ENCODE data around the gene CDC27.
"Not testable (repeated sequence)": the region's sequence is repeated elsewhere in the genome, so short reads cannot be mapped to it uniquely, and the experiment has no call there.

Gene CDC27

DNA sequence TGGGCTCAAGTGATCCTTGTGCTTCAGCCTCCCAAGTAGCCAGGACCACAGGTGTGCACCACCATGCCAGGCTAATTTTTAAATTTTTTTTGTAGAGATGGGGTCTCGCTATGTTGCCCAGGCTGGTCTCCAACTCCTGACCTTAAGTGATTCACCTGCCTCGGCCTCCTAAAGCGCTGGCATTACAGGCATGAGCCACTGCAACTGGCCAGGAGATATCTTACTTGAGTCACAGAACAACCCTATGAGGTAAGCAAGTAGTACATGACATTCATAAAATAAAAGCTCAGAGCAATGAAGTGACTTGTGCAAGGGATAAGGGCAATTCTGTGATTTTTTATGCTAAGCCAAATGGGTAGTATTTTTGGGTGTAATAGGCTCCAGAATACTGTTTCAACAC, 57.3 kb downstream of the CDC27 start:
- no peak for DNase-seq (ENCODE audit: low spot score)

DNA sequence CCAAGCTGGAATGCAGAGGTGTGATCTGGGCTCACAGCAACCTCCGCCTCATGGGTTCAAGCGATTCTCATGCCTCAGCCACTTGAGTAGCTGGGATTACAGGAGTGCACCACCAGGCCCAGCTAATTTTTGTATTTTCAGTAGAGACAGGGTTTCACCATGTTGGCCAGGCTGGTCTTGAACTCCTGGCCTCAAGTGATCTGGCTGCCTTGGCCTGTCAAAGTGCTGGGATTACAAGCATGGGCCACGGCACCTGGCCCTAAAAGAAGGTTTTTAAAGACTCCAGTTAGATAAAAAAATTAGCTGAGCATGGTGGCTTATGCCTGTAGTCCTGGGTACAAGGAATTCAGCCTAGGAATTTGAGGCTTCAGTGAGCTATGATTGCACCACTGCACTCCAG, 62.3 kb downstream of the CDC27 start:
- DNase-seq (ENCODE audit: low spot score), result not testable (repeated sequence)

DNA sequence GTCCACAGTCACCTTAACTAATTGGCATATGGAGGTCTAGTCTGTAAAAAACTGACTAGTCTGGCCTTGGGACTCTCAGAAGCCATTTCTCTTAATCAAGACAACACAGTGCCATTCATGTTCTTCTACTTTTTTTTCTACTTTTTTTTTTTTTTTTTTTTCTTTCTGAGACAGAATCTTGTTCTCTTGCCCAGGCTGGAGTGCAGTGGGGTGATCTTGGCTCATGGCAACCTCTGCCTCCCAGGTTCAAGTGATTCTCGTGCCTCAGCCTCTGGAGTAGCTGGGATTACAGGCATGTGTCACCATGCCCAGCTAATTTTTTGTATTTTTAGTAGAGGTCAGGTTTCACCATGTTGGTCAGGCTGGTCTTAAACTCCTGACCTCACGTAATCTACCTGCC, 65.8 kb downstream of the CDC27 start:
- peak; percentile 11 for DNase-seq (ENCODE audit: low spot score)

DNA sequence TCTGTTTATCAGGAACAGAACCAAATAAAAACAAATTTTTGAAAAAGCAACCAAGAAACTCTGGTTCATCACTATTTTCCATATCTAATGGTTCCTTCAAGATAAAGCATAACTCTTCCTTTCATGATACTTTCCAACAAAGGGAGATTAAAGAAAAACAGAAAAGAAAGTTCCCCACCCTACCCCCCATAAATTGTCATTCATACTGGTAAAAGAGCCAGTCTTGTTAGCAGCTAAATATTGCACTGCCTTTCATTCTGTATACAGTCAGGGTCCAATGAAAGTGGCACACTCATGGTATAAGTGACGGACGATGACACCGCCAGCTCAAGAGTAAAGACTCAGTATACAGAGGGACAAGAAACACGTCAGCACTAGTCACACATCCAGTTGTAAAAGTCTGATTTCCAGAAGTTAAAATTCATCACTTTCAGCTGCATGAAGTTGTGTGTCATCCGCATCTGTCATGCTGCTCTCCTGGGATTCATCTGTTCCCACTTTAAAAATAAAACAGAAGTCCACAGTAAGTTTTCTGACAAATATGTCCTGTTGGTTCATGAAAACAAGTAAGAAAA, 68.5 kb downstream of the CDC27 start:
- no peak for DNase-seq (ENCODE audit: low spot score)

DNA sequence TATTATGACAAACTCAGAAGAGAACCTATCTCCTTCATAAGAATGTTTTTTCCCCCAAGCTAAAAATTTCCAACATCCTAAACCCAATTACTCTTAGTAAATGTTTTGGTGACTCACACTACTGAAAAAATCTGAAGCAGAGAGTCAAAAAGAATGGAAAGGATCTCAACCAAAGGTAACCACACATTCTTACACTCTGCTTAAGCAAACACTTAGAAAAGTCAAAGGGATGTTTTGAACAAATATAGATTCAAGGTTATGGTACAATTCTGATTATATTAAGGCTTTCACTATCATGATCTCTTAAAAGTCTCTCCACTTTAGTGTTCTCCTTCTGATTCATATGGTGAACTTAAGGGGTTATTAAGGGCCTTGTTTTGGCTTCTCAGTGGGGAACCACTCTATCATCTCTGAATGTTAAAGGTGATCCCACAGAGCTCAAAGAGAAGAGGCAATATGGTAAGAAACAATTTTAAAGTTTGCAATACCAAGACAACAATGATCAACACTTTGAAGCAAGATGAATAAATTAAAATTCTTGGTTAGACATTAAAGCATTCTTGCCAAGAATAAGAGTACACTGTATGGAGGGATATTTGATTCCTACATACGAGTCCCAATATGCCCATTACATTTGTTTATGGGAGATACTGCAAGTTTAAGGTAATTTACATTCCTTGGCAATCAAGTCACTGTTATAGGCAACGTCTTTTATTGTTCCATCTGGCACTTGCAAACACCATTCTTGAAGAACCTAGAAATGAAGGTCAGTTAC, 69.2 kb downstream of the CDC27 start:
- DNase-seq (ENCODE audit: low spot score), result peak; percentile 8

DNA sequence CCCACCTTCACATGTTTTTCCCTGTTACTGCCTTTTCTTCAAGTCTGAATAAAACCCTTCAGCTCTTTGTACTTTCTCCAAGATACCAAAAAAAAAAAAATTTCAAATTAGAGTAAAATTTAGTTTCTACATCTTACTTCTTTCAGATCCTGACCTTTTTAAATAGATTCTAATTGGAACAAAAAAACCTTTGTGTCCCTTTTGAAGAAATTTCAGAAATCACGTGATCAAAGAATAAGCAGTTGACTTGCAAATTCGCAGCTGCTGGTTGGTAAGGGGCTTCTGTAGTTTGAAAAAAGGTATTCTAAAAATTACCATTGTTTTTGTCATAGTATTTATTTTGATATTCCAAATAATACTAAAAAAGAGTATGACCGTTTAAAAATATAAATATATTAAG, 71.7 kb downstream of the CDC27 start:
- DNase-seq (ENCODE audit: low spot score), result peak; percentile 32

DNA sequence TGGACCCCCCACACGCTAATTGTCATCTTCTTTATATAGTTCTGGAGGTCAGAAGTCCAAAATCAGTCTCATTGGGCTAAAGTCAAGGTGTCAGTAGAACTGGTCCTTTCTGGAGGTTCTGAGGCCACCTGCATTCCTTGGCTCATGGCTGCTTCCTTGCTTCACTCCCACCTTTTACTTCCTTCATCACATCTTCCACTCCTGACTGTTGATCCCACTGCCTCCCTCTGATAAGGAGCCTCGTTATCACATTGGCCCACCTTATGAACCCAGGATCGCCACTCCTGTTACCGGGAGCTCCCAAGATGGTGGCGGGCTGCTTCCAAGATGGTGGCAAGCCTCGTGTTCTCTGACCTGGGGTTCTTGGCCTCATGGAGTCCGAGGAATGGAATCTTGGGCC, 83.0 kb downstream of the CDC27 start:
- DNase-seq (ENCODE audit: low spot score), result no peak

DNA sequence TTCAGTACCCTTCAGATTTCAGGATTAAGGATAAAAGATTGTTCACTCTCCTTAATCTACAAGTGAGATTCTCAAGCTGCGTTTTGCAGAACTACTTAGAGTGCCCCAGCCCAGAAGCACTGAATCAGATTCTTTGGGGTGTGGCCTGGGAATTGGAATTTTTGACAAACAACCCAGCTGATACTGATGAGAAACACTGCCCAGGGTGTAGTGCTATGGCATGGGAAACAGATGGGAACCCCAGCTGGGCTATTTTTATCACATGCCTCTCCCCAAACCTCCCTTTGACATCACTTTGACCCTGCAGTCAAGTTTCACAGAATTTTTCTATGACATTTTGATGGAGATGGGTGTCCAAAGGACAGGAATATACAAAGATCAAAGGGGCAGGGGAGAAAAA, 83.8 kb downstream of the CDC27 start:
- DNase-seq (ENCODE audit: low spot score), result not testable (repeated sequence)

DNA sequence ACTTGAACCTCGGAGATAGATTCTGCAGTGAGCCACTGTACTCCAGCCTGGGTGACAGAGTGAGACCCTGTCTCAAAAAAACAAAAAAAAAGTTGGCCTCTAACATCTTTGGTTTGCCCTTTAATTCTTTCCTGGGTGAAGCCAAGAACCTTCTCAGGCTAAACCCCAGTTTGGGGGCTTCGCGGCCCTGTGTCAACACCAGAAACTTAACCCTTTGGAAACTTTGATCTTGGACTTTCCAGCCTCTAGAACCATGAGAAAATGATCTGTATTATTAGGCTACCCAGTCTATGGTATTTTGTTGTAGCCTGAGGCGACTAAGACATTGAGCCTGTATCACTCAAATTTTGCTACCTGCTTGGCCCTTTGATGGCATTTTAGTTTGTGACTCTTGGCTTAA, 86.2 kb downstream of the CDC27 start:
- no peak for DNase-seq (ENCODE audit: low spot score)

DNA sequence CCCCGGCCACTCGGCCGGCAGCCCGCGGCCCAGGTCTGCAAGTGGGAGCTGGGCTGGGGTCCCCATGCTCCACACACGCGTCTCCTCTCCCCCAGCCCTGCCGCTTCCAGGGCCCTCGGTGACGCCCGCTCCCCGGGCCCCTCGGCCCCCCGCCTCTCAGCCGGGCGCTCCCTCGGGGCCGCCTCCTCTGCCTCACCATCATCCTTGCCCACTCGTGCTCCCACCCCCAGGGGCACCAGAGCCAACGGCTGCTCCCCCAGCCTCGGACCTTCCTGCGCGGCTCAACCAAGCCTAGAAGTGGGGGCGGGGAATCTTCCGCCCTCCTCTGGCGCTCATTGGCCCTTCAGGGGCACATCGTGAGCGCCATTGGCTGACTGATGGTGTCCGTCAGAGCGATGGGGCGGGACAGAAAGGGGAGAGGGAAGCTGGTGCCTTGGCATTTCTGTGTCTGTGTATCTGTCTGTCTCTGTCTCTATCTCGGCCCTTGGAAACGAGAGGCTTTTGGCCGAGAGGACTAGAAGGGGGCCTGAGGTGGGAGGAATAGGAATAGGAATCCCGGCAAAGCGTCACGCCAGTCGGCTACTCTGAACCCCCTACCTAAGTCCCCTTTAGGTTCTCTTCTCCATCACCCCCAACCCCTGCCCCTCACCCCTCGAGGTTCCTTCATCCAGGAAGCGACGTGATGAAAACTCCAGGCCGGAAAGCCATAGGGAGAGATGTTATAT, 88.9 kb downstream of the CDC27 start:
- peak; percentile 45 for DNase-seq (ENCODE audit: low spot score)

DNA sequence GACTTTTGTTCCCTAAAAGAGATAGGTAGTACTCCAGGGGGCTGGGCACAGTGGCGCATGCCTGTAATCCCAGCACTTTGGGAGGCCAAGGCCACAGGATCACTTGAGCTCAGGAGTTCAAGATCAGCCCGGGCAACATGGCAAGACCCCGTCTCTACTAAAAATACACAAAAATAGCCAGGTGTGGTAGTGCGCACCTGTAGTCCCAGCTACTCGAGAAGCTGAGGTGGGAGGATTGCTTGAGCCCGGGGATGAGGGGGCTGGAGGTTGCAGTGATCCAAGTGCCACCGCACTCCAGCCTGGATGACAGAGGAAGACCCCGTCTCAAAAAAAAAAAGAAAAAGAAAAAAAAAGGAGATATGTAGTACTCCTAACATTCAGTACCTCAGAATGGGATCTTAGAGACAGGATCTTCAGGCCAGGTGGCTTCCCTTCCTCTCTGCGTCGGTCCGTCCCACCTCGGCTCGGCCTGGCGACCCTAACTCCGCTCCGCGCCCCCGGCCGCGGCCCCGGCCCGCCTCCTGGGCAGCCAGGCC, 89.6 kb downstream of the CDC27 start:
- DNase-seq (ENCODE audit: low spot score), result no peak

DNA sequence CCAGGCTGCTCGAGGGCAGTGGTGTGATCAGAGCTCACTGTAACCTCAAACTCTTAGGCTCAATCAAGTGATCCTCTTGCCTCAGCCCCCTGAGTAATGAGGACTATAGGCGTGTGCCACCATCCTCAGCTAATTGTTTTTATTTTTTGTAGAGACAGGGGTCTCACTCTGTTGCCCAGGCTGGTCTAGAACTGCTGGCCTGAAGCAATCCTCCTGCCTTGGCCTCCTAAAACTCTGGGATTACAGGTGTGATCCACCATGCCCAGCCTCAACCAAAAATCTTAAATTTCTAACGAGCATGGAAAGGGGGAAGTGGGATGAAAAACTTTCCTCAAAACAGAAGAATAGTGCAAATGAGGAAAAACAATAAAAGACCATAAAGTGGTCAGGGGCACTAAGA, 92.8 kb downstream of the CDC27 start:
- DNase-seq (ENCODE audit: low spot score), result no peak

DNA sequence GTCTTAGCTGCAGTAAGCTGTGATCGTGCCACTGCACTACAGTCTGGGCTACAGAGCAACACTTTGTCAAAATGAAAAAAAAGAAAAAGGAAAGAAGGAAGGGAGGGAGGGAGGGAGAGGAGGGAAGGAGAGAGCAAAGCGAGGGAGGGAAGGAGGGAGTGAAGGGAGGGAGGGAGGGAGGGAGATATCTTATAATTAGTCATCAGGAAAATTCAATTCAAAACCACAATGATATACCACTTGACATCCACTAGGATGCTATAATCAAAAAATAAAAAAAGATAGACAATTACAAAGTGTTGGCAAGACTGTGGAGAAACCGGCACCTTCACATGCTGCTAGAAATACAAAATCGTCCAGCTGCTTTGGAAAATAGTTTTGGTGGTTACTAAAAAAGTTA, 93.8 kb downstream of the CDC27 start:
- DNase-seq (ENCODE audit: low spot score), result no peak

DNA sequence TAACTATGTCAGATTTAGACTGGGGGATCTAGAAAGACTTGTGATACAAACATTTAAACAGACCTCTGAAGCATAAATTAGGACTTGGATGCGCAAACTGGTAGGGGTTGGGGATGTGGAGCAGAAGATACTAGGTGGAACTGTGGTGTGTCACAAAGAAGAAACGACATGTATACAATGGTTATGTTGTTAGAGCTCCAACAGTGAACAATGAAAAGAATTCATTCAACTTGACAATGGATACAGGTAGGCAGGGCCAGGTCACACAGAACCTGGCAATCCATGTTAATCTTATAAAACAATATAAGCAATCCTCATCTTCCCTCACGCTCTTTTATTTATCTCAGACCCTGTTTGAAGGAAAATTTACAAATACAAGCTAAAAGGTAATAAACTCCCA, 102.0 kb downstream of the CDC27 start:
- no peak for DNase-seq (ENCODE audit: low spot score)

DNA sequence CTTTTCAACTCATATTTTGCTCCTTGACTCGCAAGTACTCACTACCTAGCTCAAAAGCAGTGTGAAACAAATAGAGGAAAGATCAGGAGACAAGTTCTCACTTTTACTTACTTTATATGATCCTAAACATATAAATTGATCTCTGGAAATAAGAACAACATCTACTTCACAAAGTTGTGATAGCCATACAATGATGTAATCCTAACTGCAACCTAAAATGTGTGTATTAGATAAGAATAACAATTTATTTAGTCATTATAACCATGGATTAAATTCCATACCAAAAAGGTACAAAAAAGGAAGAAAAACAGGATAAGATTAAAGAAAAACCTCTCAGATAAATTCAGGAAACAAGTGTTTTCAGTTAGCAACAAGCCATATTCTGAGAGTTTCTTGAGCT, 103.4 kb downstream of the CDC27 start:
- no peak for DNase-seq (ENCODE audit: low spot score)

DNA sequence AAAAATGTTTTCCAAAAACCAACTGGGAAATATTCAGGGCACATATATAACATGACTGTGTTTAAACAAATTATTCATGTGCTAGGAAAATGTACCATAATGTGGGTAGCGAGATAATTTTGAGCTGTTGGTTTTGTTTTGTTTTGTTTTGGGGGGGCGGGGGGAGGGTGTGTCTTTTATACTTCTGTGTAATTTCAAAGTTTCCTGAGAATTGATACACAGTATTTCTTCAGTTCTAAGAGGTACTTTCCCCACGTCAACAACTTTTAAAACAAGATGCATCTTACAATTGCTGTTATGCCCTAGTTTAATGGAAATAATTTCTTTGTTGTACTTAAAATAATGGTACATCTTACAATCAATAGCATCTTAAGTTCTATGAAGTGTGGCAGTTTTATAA, 110.3 kb downstream of the CDC27 start:
- DNase-seq (ENCODE audit: low spot score), result no peak

DNA sequence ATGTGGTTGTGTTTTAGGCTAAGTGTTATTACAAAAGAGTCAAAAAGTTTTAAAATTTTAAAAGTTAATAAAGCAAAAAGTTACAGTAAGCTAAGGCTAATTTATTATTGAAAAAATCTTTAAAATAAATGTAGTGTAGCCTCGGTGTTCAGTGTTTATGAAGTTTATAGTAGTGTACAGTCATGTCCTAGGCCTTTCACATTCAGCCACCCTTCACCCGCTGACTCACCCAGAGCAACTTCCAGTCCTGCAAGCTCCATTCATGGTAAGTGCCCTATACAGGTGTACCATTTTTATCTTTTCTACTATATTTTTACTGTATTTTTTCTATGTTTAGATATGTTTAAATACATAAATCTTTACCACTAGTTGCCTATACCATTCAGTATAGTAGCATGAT, 111.5 kb downstream of the CDC27 start:
- no peak for DNase-seq (ENCODE audit: low spot score)

DNA sequence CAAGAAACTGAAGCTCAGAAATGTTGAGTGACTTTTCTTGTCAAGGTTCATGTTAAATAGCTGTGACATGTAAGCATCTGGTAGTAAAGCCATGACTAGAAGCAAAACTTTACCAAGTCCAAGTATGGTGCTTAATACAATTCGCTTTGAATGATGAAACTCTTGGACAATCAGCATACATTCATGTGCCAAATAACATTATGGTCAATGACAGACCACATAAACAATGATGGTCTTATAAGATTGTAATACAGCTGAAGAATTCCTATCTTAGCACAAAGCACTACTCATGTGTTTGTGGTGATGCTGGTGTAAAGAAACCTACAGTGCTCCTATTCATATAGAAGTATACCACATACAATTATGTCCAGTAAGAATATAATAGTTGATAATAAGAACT, 112.9 kb downstream of the CDC27 start:
- DNase-seq (ENCODE audit: low spot score), result peak; percentile 11

DNA sequence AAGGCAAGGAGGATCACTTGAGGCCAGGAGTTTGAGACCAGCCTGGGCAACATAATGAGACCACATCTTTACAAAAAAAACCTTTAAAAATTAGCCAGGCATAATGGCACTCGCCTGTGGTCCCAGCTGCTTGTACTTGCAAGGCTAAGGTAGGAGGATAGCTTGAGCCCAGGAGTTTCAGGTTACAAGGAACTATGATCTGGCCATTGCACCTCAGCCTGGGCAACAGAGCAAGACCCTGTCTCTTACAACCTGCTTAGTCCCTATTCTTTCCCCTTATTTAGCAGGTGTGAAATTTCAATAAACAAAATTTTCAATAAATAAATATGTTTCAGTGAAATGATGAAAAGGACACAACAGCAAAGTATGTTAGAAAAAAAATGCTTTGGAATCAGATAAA, 114.7 kb downstream of the CDC27 start:
- DNase-seq (ENCODE audit: low spot score), result not testable (repeated sequence)

DNA sequence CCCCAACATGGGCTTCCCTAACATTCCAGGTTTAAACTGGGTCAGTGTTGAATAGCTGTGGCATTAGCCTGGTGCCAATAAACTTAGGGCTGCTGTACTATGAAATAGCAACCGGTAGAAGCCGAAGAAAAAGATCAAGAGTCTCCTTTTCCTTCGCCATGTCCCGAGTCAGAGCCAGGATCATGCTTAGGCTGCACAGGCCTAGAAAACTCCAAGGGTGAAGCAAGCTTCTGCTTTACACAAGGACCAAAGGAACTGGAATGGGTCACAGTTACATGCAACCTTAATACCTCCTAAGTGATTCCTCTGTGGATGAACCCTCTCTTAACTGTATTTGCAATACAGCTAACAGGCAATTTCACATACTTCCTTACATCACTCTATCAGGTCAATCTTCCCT, 115.5 kb downstream of the CDC27 start:
- DNase-seq (ENCODE audit: low spot score), result not testable (repeated sequence)

DNA sequence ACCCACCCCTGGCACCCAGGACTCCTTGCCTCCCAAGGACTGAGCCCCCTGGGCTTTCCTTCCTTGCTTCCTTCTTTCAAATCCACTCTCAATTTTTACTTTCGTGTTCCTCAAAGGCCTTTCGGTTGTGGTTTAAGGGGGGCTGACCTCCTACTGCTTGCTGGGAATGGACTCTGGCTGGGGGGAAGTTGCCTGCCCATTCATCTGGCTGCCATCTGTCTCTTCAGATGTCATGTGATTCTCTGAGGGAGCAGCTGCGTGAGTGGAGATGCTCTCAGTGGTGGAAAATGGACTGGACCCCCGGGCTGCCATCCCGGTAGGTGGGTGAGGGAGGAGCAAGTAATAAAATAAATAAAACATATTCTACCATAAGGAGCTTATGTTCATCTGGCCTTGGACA, 116.2 kb downstream of the CDC27 start:
- no peak for DNase-seq (ENCODE audit: low spot score)

DNA sequence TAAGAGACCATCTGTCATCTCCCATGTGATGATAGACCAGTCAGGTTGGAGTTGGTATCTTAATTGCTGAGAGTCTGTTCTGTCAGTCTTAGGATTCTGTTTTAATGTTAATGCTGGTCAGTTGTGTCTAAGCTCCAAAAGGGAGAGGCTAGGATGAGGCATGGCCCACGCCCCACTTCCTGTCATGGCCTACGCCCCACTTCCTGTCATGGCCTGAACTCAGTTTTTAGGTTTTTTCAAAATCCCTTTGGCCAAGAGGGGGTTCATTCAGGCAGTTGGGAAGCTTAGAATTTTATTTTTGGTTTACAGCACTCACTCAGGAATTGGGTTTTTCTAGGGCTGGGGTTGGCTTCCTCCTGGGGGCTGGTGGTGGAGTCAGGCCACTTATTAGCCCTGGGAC, 117.9 kb downstream of the CDC27 start:
- DNase-seq (ENCODE audit: low spot score), result not testable (repeated sequence)

DNA sequence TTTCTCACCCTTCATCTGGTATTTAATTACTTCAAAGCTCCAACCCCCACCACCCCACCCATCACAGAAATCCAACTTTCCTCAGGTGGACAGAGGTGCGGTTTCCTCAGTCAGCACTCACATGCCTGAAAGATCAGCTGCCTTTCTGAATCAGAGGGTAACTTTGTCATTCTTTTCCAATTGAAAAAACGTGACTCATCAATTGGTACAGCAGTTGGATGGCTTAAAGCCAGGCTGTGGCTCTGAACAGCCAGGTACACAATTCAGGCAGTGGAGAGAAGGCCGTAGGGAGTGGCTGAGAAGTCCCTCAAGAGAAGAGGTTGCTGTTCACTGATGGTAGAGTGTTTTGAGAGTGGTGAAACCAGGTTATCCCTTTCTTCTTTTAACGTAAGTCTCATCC, 118.8 kb downstream of the CDC27 start:
- not testable (repeated sequence) for DNase-seq (ENCODE audit: low spot score)
